Esophagus muscularis mucosa (tissue), 4 donors: ENCODE results near the gene TOLLIP.

Source experiments
- CTCF ChIP-seq, 3 experiments: fragments of 200-600 bp in 2 of 3; fragments of 450-650 bp in 1 of 3; sonication (generic) in 2 of 3; IDR thresholded peaks; one replicate each; pipeline ENCODE4 v1.5.1; 2017 to 2019; ENCODE audit warnings: antibody characterized with exemption in 3 of 3, mild to moderate bottlenecking in 2 of 3, moderate library complexity in 1 of 3
- EP300 ChIP-seq: sonication (generic); formaldehyde crosslinking; IDR thresholded peaks from one replicate; pipeline ENCODE4 v1.6.1; 2017; ENCODE audit warnings: antibody characterized with exemption
- POLR2A ChIP-seq: fragments of 450-650 bp; IDR thresholded peaks from one replicate; pipeline ENCODE4 v1.6.1; 2017; ENCODE audit warnings: antibody characterized with exemption, moderate library complexity, mild to moderate bottlenecking, low read depth
- POLR2AphosphoS5 ChIP-seq, 2 donors: sonication (generic); formaldehyde crosslinking; IDR thresholded peaks; one replicate each; pipeline ENCODE4 v1.6.1; 2017; ENCODE audit warnings: antibody characterized with exemption in 2 of 2

- no peak for TF ChIP-seq POLR2A
- no peak for TF ChIP-seq CTCF (IDR thresholded peaks at IDR 0.05)
- no peak for TF ChIP-seq POLR2AphosphoS5 (IDR thresholded peaks at IDR 0.05)
- no peak for TF ChIP-seq EP300
Observed at GRCh38 chr11:1356007-1356435, 46.6 kb upstream of the TOLLIP start.
